Activated B cell treated with CpG ODN at 0.5 μM for 24 hours (primary cell): ENCODE results near the gene ADAMTSL2. TPM values are rescaled to one million over a fixed set of nuclear protein-coding genes. Genes with fewer than 3 reads are reported as not detected.

Source experiments
- ATAC-seq: fragments of 200-7000 bp; cut with Tn5 transposase; one replicate; pipeline ENCODE4 v1.10.0; 2021; ENCODE audit warnings: low read depth, mild to moderate bottlenecking, moderate library complexity
- CTCF ChIA-PET: fragments of 350-600 bp; sonication (Branson Sonifier 250); formaldehyde crosslinking; loops from one replicate; lab custom pipeline; 2021; ENCODE audit warnings: antibody characterized with exemption; lab: Charles Lee
- POLR2A ChIA-PET: fragments of 350-600 bp; sonication (Branson Sonifier 250); formaldehyde crosslinking; loops from one replicate; lab custom pipeline; 2021; ENCODE audit warnings: antibody characterized with exemption; lab: Charles Lee
- DNase-seq: peaks from one replicate; pipeline ENCODE4 v3.0.0; 2022
- H3K27ac Mint-ChIP-seq: one replicate; pipeline ENCODE4 v1.8.0; 2020; ENCODE audit warnings: mixed read lengths
- H3K27me3 Mint-ChIP-seq: one replicate; pipeline ENCODE4 v1.8.0; 2021; ENCODE audit warnings: mixed read lengths
- H3K36me3 Mint-ChIP-seq: one replicate; pipeline ENCODE4 v1.8.0; 2021; ENCODE audit warnings: low read depth, mixed read lengths
- H3K4me1 Mint-ChIP-seq: one replicate; pipeline ENCODE4 v1.8.0; 2021; ENCODE audit warnings: mixed read lengths
- H3K4me3 Mint-ChIP-seq: one replicate; pipeline ENCODE4 v1.8.0; 2020; ENCODE audit warnings: mild to moderate bottlenecking, mixed read lengths
- H3K9me3 Mint-ChIP-seq: one replicate; pipeline ENCODE4 v1.8.0; 2020; ENCODE audit warnings: mixed read lengths
- CTCF ChIP-seq: fragments of 200-600 bp; IDR thresholded peaks from one replicate; pipeline ENCODE4 v1.8.0; 2022; ENCODE audit warnings: antibody characterized with exemption, mild to moderate bottlenecking
- intact Hi-C: fragments of 100-400 bp; cut with micrococcal nuclease; formaldehyde crosslinking; loops from one replicate; pipeline ENCODE4 v1.15.1; 2024
- total RNA-seq: library from RNA; stranded (reverse); gene quantifications from 2 replicates; pipeline ENCODE4 v1.2.3, GENCODE V29; 2022

Gene ADAMTSL2
- total RNA-seq, 1 donor from 2014 or later: not detected

GRCh38 chr9:133492061-133493021, 42.2 kb upstream of the ADAMTSL2 start:
- ChIA-PET CTCF (interaction anchor here (1.4 kb wide), 1 partner anchor 9 kb away, joined by 3 read pairs; no protein-coding TSS in a partner anchor), POLR2A (no interaction called here)
- intact Hi-C loops: no loop called here
- no peak for ATAC-seq
- Mint-ChIP-seq H3K4me1 (no peaks in the 10 kb centered on the region), H3K4me3 (no peak overlapping the region), H3K27me3 (no peaks in the 10 kb centered on the region), H3K27ac (no peak overlapping the region), H3K36me3 (no peaks in the 10 kb centered on the region), H3K9me3 (no peaks in the 10 kb centered on the region)
- DNase-seq: no peak
- TF ChIP-seq CTCF: no peak

- ATAC-seq (no peak), DNase-seq (no peak)
- ChIA-PET CTCF (no interaction called here), POLR2A (no interaction called here)
- Mint-ChIP-seq H3K36me3 (no peaks in the 10 kb centered on the region), H3K27ac (no peak overlapping the region), H3K27me3 (peaks cover 5% of the 10 kb centered on the region), H3K4me1 (no peaks in the 10 kb centered on the region), H3K4me3 (no peak overlapping the region), H3K9me3 (no peaks in the 10 kb centered on the region)
- intact Hi-C loops: no loop called here
- no peak for TF ChIP-seq CTCF
These were observed 41.1 kb upstream of the ADAMTSL2 start for GRCh38 chr9:133493428-133493827.

- no peak overlapping the region for H3K4me3 Mint-ChIP-seq
- ChIA-PET CTCF (no interaction called here), POLR2A (no interaction called here)
- ATAC-seq (no peak), DNase-seq (no peak)
- no peak for TF ChIP-seq CTCF
- no peaks in the 10 kb centered on the region for H3K4me1 Mint-ChIP-seq
- H3K9me3 Mint-ChIP-seq: no peaks in the 10 kb centered on the region
- no peaks in the 10 kb centered on the region for H3K36me3 Mint-ChIP-seq
- no peak overlapping the region for H3K27ac Mint-ChIP-seq
- intact Hi-C loops: no loop called here
- H3K27me3 Mint-ChIP-seq: peaks cover 7% of the 10 kb centered on the region
These were observed 40.5 kb upstream of the ADAMTSL2 start for GRCh38 chr9:133493845-133494540.

GRCh38 chr9:133494636-133495326, 39.7 kb upstream of the ADAMTSL2 start:
- Mint-ChIP-seq H3K27ac (no peak overlapping the region), H3K4me3 (no peak overlapping the region), H3K9me3 (no peaks in the 10 kb centered on the region), H3K27me3 (peaks cover 7% of the 10 kb centered on the region), H3K4me1 (no peaks in the 10 kb centered on the region), H3K36me3 (no peaks in the 10 kb centered on the region)
- intact Hi-C loops: no loop called here
- ChIA-PET POLR2A (no interaction called here), CTCF (no interaction called here)
- DNase-seq (no peak), ATAC-seq (no peak)
- TF ChIP-seq CTCF: no peak
